ENCODE data around the gene TOE1.
"Not testable (repeated sequence)": the region's sequence is repeated elsewhere in the genome, so short reads cannot be mapped to it uniquely, and the experiment has no call there.

The TOE1 gene

DNA sequence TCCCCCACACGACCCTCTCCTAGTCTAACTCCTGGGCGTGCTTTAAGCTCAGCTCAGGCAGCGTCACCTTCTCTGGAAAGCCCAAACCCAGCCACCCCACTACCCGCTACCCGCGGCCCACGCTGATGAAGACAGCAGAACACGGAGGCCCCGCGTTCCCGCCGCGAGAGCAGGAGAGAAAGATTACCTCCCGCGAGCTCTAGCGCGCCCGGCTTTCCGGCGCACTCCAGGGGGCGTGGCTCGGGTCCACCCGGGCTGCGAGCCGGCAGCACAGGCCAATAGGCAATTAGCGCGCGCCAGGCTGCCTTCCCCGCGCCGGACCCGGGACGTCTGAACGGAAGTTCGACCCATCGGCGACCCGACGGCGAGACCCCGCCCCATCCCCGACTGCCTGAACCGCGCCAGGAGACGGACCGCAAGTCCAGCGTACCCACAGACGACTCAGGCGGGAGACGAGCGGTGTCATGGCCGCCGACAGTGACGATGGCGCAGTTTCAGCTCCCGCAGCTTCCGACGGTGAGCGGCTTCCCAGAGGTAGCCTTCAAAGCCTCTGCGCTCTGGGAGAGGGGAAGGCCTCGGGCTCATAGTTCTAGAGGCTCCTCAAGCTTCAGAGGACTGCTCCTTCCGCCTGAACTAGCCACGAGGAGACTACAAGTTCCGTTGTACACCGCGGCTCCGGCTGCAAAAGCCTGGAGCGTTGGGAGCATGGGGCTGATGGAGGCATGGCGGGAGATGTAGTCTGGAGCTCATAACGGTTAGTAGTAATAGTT lies at the start of gene TOE1, which contains the start of gene MUTYH:
Gene TOE1, plus strand, starts transcription at position 382 of the 770 bp plus-strand sequence. Its CDS starts 83 bp downstream, at position 465.
Gene MUTYH, minus strand, starts transcription at position 652 of the 770 bp plus-strand sequence. CDS start 5,935 bp downstream, outside the sequence.
- DNase-seq, result peak; percentile 89 to 92

DNA sequence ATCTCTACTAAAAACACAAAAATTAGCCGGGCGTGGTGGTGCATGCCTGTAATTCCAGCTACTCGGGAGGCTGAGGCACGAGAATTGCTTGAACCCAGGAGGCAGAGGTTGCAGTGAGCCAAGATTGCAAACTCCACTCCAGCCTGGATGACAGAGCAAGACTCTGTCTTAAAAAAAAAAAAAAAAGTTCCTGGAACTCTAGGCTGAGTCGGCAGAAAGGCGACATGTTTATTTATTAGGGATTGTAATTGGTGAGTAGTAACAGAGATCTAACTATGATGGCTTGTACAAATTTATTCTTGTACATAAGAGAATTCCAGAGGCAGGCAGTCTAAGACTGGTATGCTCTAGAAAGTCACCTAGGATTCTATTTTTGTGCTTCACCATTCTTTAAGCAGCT lies 49.0 kb upstream of the TOE1 start:
- not testable (repeated sequence) for DNase-seq

DNA sequence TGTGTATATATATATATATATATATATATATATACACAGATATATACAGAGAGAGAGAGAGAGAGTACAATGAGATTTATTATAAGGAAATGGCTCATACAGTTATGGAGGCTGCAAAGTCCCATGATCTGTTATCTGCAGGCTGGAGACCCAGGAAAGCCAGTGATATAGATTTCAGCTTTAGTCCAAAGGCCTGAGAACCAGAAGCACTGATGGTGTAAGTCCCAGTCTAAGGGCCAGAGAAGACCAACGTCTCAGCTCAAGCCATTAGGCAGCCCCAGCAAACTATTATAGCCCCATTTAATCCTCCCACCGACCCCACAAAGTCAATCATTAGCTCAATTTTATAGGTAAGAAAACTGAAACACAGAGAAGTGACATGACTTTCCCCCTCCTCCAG lies 48.3 kb upstream of the TOE1 start:
- DNase-seq, result no peak

DNA sequence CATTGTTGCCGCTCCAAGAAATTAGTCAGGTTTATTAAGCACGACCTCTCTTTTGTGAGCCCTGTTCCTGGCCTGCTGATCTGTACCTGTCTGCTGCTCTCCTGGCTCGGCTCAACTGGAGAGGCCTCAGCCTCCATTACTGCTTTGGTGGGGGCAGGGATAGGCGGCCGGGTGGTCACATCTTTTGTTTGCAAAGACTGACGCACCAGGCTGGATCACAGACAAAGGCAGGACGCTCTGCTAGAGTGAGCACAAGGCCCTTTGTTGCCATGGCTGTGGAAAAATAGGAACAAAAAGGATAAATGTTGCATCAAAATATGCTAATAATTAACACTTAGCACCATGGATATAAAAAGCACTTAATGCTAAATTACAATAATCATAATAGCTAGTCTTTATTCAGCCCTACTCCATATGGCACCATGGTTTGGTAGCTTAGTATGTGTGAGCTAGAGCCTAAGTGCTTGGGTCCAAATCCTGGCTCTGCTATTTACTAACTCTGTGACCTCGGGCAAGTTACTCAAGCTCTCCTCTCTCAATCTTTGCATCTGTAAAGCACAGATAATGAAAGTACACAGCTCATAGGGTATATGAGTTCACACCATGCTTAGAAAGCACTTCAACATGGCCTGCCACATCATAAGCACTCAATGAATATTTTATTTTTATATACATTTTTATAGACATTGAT lies 42.2 kb upstream of the TOE1 start:
- DNase-seq, result no peak

DNA sequence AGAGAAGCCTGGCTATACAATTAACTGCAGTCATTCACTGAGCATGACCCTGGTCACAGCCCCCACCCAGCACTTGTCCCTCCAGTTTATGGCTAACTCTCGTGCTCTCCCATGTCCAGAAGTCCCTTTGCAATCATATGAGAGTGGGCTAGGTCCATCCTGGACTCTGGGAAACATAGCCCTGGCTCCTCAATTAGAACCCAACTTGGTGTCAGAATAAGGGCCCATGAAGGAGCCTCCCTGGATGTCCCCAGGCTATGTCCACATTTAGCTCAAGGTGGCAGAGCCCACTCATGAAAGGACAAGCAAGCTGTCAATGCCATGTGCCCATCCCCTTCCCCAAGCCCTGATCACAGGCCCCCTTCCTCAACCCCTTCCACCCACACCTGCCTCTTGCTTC lies 40.7 kb upstream of the TOE1 start:
- DNase-seq, result no peak

DNA sequence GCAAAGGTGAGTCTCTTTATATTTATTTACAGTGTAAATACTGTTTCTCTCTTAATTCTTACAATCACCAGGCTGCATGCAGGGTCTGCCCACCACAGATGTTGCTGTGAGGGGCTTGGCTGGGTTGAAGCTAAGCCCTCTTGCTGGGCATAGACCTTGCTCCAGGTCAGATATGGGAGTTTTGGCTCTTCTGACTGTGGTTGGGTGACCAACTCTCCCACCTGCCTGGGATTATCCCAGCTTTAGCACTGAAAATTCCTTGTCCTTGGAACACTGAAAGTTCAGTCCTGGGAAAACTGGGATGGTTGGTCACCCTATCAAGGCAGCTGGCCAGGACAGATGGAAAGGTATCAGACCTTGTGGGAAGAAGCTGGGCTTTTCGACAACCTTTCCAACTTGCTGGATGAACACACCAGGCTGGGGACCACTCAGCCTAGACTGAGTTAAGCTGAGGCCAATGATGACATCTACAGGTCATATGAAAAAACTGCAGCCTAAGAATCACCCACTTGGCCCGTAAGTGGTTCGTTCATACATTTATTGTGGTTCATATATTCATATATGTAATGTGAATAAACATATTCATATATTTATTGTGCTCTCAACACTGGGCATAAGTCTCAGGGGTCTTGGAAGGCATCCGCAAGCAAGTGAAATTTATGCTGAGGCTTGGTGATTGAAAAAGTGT lies 39.8 kb upstream of the TOE1 start:
- peak; percentile 53 to 74 for DNase-seq

DNA sequence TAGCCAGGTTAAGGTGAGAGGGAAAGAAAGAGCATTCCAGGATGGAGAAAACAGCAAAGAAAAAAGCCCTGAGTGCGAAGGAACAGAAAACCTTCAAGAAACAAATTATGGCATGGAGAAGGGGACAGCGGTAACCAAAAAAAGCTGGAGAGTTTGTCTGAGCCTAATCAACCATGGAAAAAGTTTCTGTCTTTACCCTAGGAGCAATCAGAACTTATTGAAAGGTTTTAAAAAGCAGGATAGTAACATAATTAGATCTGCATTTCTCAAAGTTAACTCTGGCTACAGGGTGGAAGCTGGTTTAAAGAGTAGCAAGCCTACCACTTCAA lies 39.3 kb upstream of the TOE1 start:
- no peak for DNase-seq

DNA sequence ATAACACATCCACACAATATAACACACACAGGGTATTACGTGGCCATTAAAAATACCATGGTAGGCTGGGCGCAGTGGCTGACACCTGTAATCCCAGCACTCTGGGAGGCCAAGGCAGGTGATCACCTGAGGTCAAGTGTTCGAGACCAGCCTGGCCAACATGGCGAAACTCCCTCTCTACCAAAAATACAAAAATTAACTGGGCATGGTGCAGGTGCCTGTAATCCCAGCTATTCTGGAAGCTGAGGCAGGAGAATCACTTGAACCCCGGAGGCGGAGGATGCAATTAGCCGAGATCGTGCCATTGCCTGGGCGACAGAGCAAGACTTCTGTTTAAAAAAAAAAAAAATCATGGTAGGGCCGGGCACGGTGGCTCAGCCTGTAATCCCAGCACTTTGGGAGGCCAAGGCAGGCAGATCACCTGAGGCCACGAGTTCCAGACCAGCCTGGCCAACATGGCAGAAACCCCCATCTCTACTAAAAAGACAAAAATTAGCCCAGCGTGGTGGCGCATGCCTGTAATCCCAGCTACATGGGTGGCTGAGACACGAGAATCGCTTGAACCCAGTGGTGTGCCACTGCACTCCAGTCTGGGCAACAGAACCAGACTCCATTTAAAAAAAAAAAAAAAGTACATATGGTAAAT lies 37.3 kb upstream of the TOE1 start:
- no peak for DNase-seq

DNA sequence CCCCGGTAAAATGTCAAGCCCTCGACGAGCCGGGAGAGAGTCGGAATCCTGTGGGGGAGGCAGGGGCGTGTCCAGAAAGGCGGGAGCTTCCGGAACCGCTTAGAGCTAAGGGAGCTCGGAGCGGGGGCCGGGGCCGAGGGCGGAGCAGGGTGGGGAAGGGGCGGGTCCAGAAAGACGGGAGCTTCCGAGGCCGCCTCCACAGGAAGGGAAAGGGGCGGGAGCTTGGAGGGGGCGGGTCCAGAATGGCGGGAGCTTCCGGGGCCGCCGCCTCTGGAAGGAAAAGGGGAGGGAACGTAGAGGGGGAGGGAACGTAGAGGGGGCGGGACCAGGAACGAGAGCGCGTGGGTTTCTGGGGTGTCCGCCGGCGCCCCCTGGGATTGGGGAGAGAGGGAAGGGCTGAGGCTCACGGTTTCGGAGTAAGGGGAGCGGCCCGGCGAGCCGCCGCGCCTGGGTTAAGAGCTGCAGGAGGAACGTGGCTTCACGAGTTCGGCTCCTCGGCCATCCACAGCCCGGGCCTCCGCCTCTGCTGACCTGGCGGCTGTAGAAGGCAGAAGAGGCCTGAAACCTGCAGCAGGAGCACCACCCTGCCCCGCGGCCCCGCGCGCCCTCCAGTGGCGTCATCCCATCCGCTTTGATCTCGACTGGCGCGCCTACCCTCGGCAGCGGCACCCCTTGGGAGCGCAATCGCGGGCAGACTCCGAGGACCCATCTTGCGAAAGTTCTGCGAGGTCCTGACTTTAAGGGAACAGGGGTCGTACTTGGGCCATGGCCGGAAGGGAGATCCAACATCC lies 36.3 kb upstream of the TOE1 start:
- DNase-seq, result peak; percentile 98 to 99

DNA sequence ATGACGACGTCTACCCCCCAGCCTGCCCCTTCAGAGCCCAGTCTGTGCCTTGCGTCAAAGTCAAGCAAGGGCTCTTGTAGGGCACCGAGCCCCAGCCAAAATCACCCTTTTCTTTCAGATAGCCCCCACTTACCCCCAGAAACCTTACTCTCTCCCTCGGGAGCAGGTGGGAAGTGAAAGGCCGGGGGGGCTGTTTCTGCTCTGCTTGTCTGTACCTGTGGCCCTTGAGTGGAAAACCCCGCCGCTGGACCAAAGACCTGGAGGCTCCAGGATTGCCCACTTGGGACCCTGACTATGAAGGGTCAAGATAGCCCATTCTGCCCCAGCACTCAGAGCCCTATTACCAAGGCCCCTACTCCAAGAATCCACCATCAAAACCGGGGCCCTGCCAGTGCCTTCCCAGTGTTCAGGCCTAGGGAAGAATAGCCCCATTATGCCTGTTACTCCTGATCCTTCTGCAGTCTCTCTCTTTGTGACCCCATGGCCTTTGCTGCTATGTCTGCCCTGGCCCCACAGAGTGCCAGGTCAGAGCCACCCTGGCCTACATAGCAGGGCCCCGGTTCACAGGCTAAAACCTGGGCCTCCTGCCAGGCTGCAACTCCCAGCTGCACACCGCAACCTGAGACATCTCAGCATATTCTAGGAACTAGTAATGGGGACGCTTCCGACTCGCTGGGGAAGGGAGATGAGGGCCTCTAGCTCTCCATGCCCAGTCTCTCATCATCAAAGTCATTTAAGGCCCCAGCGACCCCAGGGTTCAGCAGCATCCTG lies 35.5 kb upstream of the TOE1 start:
- DNase-seq, result no peak

DNA sequence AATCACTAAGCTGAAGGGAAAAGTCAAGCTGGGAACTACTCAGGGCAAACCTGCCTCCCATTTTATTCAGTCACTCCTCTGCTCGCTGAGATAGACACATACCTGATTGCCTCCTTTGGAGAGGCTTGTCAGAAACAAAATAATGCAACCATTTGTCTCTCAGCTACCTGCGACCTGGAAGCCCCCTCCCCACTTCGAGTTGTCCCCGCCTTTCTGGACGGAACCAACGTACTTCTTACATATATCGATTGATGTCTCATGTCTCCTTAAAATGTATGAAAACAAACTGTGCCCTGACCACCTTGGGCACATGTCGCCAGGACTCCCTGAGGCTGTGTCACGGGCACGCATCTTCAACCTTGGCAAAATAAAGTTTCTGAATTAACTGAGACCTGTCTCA lies 34.7 kb upstream of the TOE1 start:
- DNase-seq, result no peak

DNA sequence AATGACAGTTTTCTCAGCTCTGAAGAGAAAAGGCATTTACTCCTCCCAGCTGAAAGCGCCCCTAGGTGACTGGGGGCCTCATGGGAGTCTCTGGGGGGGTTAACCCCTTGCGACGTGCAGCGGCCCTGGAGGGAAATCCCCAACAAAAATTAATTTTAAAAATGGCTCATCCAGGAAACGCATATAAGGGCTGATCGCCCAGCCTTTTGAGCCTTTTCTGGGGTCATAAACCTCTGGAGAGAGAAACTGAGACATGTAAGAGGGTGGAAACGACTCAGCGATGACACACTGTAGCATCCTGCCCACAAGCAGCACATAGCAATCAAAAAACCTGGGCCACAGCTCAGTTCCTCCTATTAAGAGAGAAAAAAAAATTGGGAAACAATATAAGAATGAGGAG lies 33.7 kb upstream of the TOE1 start:
- DNase-seq, result no peak

DNA sequence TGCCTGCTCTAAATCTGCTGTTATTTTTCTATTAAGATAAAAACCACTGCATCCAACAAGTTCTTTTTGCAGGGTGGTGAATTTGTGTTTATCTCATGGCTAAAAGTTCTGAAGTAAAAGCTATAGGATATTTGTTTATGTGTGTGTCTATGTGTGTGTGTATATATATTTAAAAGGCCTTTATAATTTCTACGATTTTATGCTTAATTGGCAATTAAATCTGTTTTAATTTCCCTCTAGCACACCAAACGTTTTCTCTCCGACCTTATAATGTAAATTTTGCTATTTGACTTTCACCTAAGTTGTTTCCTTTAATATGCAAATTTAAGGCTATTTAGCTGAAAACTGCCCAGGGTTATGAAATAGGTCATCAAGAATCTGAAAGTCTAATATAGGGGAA lies 33.1 kb upstream of the TOE1 start:
- DNase-seq, result no peak

DNA sequence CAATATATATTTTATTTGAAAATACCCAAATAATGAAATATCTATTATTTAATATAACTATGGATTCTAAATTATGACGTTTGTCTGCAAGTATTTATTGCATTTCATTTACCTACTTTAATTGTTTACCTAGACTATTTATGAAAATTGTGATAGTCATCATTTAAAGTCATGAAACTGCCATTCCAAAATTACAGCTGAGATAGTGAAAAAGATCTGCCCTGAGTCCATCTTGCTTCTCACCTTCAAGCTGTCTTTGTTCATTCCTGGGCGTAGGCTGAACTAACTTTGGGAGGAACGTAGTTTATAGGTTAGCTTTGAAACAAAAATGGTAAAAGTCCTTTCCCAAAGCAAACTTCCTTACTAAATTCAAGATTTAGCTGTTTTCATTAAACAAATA lies 25.7 kb upstream of the TOE1 start:
- no peak for DNase-seq

DNA sequence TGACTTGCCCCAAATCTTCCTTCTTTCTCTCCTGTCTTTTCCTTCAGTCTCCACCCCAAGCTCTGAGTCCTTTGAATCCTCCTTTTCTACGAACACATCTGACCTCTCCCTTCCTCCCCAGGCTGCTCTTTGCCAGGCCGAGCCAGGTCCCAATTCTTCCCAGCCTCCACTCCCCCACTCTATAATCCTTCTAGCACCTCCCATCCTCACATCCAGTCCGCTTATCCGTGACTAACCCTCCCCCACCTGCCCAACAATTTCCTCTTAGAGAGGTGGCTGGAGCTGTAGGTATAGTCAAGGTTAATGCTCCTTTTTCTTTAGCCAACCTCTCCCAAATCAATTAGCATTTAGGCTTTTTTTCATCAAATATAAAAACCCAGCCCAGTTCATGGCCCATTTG lies 22.8 kb upstream of the TOE1 start:
- no peak for DNase-seq

DNA sequence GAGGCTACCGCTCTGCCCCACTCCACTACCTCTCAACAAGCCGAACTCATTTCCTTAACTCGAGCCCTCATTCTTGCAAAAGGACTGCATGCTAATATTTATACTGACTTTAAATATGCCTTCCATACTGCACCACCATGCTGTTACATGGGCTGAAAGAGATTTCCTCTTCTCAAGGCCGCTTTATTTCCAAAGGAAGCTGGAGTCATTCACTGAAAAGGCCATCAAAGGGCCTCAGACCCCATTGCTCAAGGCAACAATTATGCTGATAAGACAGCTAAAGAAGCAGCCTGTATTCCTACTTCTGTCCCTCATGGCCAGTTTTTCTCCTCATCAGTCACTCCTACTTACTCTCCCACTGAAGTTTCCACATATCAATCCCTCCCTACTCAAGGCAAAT lies 20.2 kb upstream of the TOE1 start:
- DNase-seq, result no peak

DNA sequence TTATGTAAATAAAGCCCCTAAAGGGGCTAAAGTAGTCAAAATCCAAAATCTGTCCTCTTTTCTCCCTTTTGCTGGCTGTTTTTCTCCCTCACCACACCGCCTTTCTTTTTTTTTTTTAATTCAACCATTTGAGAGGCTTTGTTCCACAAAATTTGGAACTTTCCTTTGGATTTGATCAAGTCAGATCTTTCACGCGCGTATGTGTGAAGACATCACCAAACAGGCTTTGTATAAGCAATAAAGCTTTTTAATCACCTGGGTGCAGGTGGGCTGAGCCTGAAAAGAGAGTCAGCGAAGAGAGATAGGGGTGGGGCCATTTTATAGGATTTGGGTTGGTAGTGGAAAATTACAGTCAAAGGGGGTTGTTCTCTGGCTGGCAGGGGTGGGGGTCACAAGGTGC lies 18.5 kb upstream of the TOE1 start:
- no peak for DNase-seq

DNA sequence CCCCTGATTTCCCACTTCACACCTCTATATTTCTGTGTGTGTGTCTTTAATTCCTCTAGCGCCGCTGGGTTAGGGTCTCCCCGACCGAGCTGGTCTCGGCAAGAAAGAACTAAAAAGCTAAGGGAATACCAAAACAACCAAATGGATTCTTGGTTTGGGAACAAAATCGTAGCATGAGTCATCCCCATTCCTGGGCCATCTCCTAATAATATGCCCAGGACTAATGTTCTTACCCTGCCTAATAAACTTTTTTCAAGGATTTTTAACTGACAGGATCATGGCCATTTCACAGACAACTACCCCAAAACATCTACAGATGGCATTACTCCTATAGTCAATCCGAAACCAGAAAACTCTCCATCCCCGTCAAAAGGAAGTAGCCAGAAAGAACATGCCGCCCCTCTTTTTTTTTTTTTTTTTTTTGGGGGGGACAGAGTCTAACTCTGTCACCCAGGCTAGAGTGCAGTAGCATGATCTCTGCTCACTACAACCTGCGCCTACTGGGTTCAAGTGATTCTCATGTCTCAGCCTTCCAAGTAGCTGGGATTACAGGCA lies 17.4 kb upstream of the TOE1 start:
- no peak for DNase-seq

DNA sequence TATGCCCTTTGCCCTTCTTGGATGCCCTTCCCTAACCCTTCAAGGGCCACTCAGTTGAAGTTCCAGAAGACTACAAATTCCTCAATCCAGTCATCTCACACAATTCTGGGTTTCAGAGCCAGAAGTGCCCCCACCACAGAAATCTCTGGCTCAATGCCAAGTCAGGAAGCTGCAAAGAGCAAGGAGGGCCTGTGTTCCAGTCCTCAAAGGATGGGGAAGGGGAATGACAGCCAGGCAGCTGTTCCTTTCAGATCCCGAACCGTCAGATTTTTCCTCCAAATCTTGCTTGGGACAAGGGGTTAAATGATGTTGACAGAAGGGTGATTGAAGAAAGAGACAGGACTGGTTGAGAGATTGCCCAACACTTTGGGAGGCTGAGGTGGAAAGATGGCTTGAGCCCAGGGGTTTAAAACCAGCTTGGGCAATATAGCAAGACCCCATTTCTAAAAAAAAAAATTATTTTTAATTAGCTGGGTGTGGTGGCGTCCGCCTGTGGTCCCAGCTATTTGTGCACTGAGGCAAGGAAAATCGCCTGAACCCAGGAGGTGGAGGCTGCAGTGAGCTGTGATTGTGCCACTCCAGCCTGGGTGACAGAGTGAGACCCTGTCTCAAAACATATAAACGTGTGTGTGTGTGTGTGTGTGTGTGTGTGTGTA lies 14.0 kb upstream of the TOE1 start:
- DNase-seq, result no peak

DNA sequence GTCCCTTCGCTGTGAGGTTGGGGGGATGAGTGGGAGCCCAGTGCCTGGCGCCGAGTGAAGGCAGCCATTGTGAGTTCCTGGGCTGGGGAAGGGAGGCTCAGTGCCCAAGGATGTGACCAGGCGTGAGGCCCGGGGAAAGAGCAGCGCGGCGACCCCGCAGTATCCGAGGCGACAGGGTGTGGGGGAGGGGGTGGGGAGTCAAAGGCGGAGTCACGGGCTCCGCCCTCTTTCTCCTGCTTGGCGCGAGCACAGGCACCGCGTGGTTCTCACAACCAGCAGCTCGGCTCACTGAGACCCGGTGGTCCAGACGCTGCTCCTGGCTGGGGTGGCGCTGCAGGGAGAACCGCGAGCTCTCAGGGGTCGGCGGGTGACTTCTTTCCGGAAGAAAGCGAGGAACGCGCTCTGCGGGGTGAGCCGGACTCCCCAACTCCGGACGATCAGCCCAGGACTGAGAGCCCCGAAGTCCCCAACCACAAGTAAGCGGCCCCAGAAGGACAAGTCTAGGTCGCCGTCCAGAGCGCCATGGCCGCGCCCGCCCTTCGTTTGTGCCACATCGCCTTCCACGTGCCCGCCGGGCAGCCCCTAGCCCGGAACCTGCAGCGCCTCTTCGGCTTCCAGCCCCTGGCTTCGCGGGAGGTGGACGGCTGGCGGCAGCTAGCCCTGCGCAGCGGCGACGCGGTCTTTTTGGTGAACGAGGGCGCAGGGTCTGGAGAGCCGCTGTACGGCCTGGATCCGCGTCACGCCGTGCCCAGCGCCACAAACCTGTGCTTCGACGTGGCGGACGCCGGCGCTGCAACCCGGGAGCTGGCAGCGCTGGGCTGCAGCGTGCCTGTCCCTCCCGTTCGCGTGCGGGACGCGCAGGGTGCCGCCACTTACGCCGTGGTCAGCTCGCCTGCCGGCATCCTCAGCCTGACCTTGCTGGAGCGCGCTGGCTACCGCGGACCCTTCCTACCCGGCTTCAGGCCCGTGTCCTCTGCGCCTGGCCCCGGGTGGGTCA lies 13.0 kb upstream of the TOE1 start, which contains the start of gene HPDL:
Gene HPDL, plus strand, starts transcription at position 269 of the 997 bp plus-strand sequence. Its CDS starts 254 bp downstream, at position 523.
- DNase-seq, result peak; percentile 52 to 60

Measured in CD4-positive, alpha-beta T cell treated with Interferon alpha-2 for 1 hour (primary cell).